Endothelial cell of hepatic sinusoid (primary cell): ENCODE results near the gene GABRA5.

Experiments
- in situ Hi-C: cut with HindIII; loops from 2 replicates; pipeline ENCODE4 v1.10.0; 2017; ENCODE audit warnings: low sequenced_read_pairs

Gene GABRA5

DNA sequence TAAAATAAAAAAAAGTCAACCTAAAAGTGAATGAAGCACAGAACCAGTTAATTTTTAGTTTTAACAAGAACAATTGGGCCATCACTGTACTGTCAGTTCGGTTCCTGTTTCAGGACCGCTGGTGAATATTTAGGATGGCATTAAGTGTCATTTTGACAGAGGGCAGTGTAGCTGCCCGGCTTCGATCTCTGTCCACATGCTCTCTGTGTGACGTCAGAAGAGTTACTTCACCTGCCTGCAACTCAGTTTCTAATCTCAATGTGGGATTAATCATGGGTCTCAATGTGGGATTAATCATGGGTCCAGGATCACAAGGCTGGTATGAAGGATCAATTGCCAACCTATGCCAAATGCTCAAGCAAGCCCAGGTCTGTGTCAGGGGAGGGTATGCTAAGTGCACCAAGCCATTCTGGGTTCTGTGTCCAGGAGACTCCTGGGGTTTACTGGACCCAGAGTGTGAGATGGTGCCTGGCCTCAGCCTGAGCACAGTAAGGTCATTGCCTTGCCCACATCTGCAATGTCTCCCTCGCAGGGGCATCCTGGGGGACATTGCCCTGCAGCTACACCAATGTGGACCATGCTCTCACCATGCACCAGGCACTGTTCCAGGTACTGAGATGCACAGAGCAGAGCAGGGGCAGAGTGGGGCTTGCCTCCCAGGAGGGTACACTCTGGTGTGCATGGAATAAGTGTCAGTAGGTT lies 8.1 kb downstream of the GABRA5 start:
- in situ Hi-C loops, result loop anchor here (25.0 kb wide), 1 partner anchor 337 kb away; no protein-coding TSS in a partner anchor

GRCh38 chr15:26875476-26875850 lies 8.6 kb downstream of the GABRA5 start:
- in situ Hi-C loops, result loop anchor here (25.0 kb wide), 1 partner anchor 337 kb away; no protein-coding TSS in a partner anchor

DNA sequence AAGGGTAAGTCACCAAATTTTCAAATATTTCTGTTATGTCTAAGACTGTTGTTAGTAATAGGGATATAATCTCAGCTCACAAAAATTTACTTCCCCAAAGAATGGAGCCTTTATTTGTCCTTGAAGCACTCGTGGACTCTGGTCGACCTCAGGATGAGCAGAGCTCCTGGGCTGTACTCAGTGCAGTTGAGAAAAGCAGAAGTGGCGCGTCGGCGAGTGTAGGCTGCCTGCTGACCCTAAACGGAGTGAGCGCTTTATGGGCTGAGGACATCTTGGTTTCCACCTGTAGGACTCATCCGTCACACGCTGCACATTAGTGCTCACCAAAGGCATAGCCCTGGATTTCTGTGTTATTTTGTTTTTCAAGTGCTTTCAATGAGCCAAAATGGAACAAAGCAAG lies 11.0 kb downstream of the GABRA5 start:
- in situ Hi-C loops, result loop anchor here (25.0 kb wide), 1 partner anchor 334 kb away; no protein-coding TSS in a partner anchor

DNA sequence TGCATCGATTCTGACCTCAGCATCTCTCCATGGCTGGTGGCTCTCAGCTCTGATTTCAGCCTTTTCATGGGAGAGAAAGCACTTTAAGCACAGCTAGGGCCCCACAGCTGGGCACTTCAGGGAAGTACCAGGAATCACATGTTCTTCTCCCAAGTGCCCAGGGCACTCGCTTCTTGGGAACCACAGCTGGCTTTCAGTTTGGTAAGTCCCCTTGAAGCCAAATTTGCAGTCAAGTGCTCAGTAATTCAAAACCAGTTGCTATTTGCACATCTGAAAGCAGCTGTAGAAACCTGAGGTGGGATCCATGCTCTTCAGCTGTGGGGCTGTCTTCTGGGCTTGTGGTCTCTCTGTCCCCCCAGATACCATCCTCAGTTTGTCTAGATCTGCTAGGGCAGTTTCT lies 12.8 kb downstream of the GABRA5 start:
- in situ Hi-C loops, result loop anchor here (25.0 kb wide), 1 partner anchor 333 kb away; no protein-coding TSS in a partner anchor

DNA sequence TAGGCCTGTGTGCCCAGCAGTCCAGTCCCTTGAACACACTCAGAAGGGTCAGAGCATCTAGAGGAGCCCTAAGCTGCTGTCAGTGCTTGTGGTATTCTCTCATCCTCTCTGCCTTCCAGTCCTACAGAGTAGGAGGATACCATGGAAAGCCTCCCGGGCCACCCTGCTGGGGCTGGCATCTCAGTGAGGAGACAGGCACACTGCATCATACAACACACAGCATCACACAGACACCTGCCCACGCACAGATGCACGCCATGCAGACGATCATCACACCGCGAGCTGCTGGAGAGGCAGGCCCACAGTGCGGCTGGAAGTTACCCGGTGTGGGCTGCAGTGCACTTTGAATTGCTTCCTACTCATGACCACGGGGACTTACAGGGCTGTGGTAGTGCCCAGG lies 15.2 kb downstream of the GABRA5 start:
- in situ Hi-C loops, result loop anchor here (25.0 kb wide), 1 partner anchor 330 kb away; no protein-coding TSS in a partner anchor

GRCh38 chr15:26882616-26883365 lies 15.9 kb downstream of the GABRA5 start:
- in situ Hi-C loops, result loop anchor here (25.0 kb wide), 1 partner anchor 330 kb away; no protein-coding TSS in a partner anchor

DNA sequence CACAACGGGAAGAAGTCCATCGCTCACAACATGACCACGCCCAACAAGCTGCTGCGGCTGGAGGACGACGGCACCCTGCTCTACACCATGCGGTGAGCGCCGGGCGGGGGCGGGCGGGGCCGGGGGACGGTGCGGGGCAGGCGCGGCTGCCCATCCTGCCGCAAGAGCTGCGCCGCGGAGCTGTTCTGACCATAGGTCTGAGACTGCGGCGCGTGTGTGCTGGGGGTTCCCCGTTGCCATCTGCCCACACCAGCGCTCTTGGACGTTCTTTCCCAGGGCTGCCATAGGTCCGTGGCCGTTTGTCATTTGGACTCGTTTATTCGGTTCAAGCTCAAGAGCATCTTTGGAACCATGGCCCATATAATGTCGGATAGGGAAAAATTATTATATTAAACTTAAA lies 16.6 kb downstream of the GABRA5 start:
- in situ Hi-C loops, result loop anchor here (25.0 kb wide), 1 partner anchor 329 kb away; no protein-coding TSS in a partner anchor

- in situ Hi-C loops, result loop anchor here (25.0 kb wide), 1 partner anchor 326 kb away; no protein-coding TSS in a partner anchor
Observed at GRCh38 chr15:26886566-26886965, 19.7 kb downstream of the GABRA5 start.

- in situ Hi-C loops, result loop anchor here (25.0 kb wide), 1 partner anchor 324 kb away; no protein-coding TSS in a partner anchor
Observed at GRCh38 chr15:26887926-26888666, 21.2 kb downstream of the GABRA5 start.

GRCh38 chr15:26888761-26889160 lies 21.9 kb downstream of the GABRA5 start:
- in situ Hi-C loops, result loop anchor here (25.0 kb wide), 1 partner anchor 324 kb away; no protein-coding TSS in a partner anchor

DNA sequence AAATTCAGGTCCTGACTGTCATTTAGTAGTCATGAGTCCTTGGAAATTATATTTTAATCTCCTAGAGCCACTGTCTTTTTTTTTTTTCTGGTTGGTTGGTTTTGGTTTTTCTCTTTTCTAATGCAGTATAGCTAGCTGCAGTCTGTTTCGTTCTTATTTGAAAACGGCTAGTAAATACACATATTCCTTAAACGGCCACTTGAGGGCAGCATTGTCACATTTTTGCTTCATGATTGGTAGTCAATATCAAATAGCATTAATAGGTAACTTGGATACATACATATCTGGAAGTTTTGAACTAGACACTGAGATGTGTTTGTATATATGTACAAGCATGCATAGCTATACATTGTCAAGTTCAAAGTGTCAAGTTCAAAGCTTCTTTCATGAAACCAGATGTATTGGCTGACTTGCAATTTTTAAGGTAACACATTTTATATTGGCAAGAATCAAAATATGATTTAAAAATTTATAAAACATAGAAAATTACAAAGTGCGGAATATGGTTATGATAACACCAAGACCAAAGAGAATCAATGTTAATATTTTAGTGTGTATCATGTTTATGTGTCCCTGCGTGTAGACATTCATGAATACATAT lies 22.5 kb downstream of the GABRA5 start:
- in situ Hi-C loops, result loop anchor here (25.0 kb wide), 1 partner anchor 323 kb away; no protein-coding TSS in a partner anchor

DNA sequence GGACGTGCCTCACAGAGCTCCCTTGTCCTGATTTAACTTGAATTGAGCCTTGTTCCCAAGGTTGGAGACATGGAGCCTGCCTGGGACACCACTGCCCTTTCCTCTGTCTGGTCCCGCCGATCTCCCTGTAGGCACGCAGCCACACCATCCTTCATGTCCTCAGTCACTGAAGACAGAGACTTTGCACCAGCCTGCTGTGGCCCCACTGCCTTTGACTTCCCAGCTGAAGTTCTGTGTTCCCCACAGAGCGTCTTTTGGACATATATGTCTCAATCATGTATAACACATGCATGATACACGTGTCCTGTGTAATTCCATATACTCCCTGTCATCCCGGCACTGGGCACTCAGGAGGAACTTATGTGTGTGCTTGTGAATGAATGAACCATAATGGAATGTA lies 23.6 kb downstream of the GABRA5 start:
- in situ Hi-C loops, result loop anchor here (25.0 kb wide), 1 partner anchor 322 kb away; no protein-coding TSS in a partner anchor

GRCh38 chr15:26890988-26891387 lies 24.1 kb downstream of the GABRA5 start:
- in situ Hi-C loops, result loop anchor here (25.0 kb wide), 1 partner anchor 321 kb away; no protein-coding TSS in a partner anchor

DNA sequence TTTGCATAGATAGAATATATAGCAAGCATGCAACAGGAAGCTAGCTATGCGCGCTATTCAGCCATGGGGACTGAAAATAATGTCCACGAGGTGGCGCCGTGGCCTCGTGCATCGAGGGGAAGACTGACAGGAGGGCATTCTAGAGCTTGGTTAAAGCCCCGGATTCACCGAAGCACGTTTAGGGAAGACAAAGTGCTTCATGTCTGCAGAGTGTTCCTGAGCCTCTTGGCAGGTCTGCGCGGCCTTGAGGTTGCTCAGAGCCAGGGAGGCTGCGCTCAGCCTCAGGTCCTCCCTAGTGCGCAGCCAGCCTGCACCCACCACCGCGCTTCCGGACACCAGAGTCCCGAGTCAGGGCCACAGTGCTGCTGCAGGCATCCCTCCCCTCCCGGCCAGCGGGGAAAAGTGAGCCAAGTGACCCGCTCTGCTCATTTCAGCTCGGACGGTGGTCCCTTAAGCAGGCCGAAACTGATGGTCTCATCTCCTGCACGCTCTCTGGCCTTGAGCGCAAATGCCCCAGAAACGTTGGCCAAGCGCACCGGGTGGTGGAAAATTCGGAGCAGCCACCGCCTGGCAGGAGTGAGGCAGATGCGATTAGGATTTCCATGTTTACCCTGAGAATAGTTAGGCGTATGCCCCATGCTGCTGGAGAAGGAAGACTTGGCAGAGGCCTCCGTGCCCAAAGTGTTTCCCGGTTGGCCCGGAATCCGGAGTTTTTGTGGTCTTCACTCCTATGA lies 24.8 kb downstream of the GABRA5 start:
- in situ Hi-C loops, result loop anchor here (25.0 kb wide), 1 partner anchor 321 kb away; no protein-coding TSS in a partner anchor

DNA sequence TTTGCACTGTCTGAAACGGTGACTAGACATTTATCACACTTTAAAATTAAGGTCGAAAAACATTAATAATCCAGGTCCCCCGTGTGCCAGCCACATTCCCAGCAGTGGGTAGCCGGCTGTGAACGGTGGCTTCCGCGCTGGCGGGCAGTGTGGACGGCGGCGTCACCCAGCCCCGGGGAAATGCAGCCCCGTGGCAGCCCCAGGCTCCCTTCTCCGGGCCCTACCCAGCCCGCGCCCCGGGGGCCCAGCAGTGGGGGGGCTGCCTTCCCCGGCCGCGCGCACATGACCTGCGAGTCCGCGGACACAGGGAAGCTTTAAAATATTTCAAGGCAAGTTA lies 25.3 kb downstream of the GABRA5 start:
- in situ Hi-C loops, result loop anchor here (25.0 kb wide), 1 partner anchor 320 kb away; no protein-coding TSS in a partner anchor

GRCh38 chr15:26892678-26893077 lies 25.8 kb downstream of the GABRA5 start:
- in situ Hi-C loops, result loop anchor here (25.0 kb wide), 1 partner anchor 320 kb away; no protein-coding TSS in a partner anchor

- in situ Hi-C loops, result loop anchor here (25.0 kb wide), 1 partner anchor 319 kb away; no protein-coding TSS in a partner anchor
Observed at GRCh38 chr15:26893351-26894065, 26.6 kb downstream of the GABRA5 start.

DNA sequence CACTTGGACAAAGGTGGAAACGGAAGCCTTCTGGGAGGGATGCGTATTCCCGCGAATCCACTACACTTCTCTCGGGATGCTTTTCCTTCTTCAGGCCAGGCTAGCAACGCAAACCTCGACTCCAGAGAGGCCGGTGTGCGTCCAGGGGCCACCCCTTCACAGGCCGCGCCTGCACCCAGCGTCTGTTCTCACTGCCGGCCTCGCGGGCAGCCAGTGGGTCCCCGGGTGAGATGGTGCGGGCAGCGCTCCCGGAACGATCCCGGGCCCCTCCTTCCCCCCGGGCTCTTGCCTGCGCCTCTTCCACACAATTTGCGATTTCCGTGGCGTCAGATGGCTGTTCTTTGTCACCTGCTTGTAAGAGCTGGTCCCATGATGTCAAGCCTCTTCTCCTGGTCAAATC lies 27.3 kb downstream of the GABRA5 start:
- in situ Hi-C loops, result loop anchor here (25.0 kb wide), 1 partner anchor 318 kb away; no protein-coding TSS in a partner anchor

DNA sequence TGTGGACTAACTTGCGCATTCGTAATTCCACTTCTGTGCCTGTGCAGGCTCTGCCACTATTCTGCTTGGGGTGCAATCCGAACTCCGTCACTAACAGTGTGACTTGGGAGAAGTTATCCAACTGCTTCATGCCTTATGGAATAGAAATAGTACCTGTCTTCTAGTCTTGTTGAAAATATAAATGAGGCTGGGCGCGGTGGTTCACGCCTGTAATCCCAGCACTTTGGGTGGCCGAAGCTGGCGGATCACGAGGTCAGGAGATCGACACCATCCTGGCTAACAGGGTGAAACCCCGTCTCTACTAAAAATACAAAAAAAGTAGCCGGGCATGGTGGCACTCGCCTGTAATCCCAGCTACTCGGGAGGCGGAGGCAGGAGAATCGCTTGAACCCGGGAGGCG lies 28.5 kb downstream of the GABRA5 start:
- in situ Hi-C loops, result loop anchor here (25.0 kb wide), 1 partner anchor 317 kb away; no protein-coding TSS in a partner anchor
